Prostate gland (tissue), 2 donors: ENCODE results near the gene OPN4.

ENCODE experiments used
- CTCF ChIP-seq, 4 experiments: fragments of 200-600 bp in 2 of 4; fragments of 450-650 bp in 2 of 4; sonication (generic) in 2 of 4; IDR thresholded peaks; 1 replicate in 3 of 4; 2 replicates in 1 of 4; pipeline ENCODE4 v1.5.1; 2016 to 2019; ENCODE audit warnings: antibody characterized with exemption in 4 of 4, mild to moderate bottlenecking in 2 of 4, moderate library complexity in 2 of 4
- POLR2A ChIP-seq: fragments of 450-650 bp; IDR thresholded peaks from one replicate; pipeline ENCODE4 v1.6.1; 2016; ENCODE audit warnings: antibody characterized with exemption, mild to moderate bottlenecking

GRCh38 chr10:86647773-86648703, 6.3 kb upstream of the OPN4 start:
- no peak for TF ChIP-seq CTCF (IDR thresholded peaks at IDR 0.05)
- no peak for TF ChIP-seq POLR2A
